SK-N-SH (cell line): ENCODE measurements around the gene OBSCN. TPM values are rescaled to one million over a fixed set of nuclear protein-coding genes. Genes with fewer than 3 reads are reported as not detected.
"Not testable (repeated sequence)": the region's sequence is repeated elsewhere in the genome, so short reads cannot be mapped to it uniquely, and the experiment has no call there.

Experiments used
- CTCF ChIA-PET: fragments of 300-600, 350-600 bp; formaldehyde crosslinking; extraction: SDS; loops from one replicate; lab custom pipeline; 2021; lab: Yijun Ruan, JAX
- POLR2A ChIA-PET: fragments of 350-600 bp; sonication (Branson Sonifier 250); formaldehyde crosslinking; extraction: SDS; loops from one replicate; lab custom pipeline; 2020; ENCODE audit warnings: antibody characterized with exemption, inconsistent platforms; lab: Yijun Ruan, JAX
- DNase-seq: peaks from one replicate; pipeline ENCODE4 v3.0.0; 2012
- H2AFZ ChIP-seq: fragments of 200-600 bp; sonication (generic); 2 replicates; pipeline ENCODE4 v1.8.1; 2016; ENCODE audit warnings: antibody characterized with exemption, mild to moderate bottlenecking, low read depth
- H3F3A ChIP-seq: fragments of 200-600 bp; sonication (generic); replicated peaks from 2 replicates; pipeline ENCODE3; 2016; ENCODE audit warnings: antibody characterized with exemption, mild to moderate bottlenecking; ENCODE audit not compliant: insufficient read depth
- H3K27ac ChIP-seq, 2 experiments: fragments of 200-500 bp in 1 of 2; fragments of 200-600 bp in 1 of 2; sonication (Bioruptor generic) in 1 of 2; sonication (generic), shearing (Covaris generic) in 1 of 2; 2 replicates each; pipeline versions ENCODE4 v1.5.1 to v1.6.1; 2014 to 2016; ENCODE audit warnings: low read depth in 2 of 2, inconsistent platforms in 1 of 2, low read length in 1 of 2, mild to moderate bottlenecking in 1 of 2, mixed read lengths in 1 of 2
- H3K27me3 ChIP-seq: fragments of 200-600 bp; sonication (generic), shearing (Covaris generic); 2 replicates; pipeline ENCODE4 v1.6.1; 2016; ENCODE audit warnings: mixed run types; ENCODE audit not compliant: insufficient read depth
- H3K36me3 ChIP-seq, 2 experiments: fragments of 200-500 bp in 1 of 2; fragments of 200-600 bp in 1 of 2; sonication (Bioruptor generic) in 1 of 2; sonication (generic) in 1 of 2; replicated peaks in 1 of 2; 2 replicates each; pipeline versions ENCODE3 to v1.5.1; 2014 to 2016; ENCODE audit warnings: low read length in 1 of 2, mild to moderate bottlenecking in 1 of 2; ENCODE audit not compliant: insufficient read depth in 2 of 2, control insufficient read depth in 1 of 2
- H3K4me1 ChIP-seq, 2 experiments: fragments of 200-500 bp in 1 of 2; fragments of 200-600 bp in 1 of 2; sonication (Bioruptor generic) in 1 of 2; sonication (generic), shearing (Covaris generic) in 1 of 2; 2 replicates each; pipeline versions ENCODE4 v1.5.1 to v1.6.1; 2014 to 2016; ENCODE audit warnings: low read depth in 1 of 2, low read length in 1 of 2, mixed run types in 1 of 2; ENCODE audit not compliant: insufficient read depth in 2 of 2, control insufficient read depth in 1 of 2
- H3K4me2 ChIP-seq: fragments of 200-600 bp; sonication (generic), shearing (Covaris generic); 2 replicates; pipeline ENCODE4 v1.6.1; 2017; ENCODE audit warnings: mixed run types
- H3K4me3 ChIP-seq, 2 experiments: fragments of 200-500 bp in 1 of 2; fragments of 200-600 bp in 1 of 2; sonication (Bioruptor generic) in 1 of 2; sonication (generic), shearing (Covaris generic) in 1 of 2; 2 replicates each; pipeline versions ENCODE4 v1.5.1 to v1.8.1; 2014 to 2016; ENCODE audit warnings: low read depth in 2 of 2, inconsistent platforms in 1 of 2, low read length in 1 of 2, mild to moderate bottlenecking in 1 of 2, mixed read lengths in 1 of 2, moderate library complexity in 1 of 2
- H3K79me2 ChIP-seq: fragments of 200-600 bp; sonication (generic); 2 replicates; pipeline ENCODE4 v1.8.1; 2017; ENCODE audit warnings: mild to moderate bottlenecking; ENCODE audit not compliant: insufficient read depth
- H3K9ac ChIP-seq: fragments of 200-600 bp; sonication (generic); 2 replicates; pipeline ENCODE4 v1.6.1; 2017; ENCODE audit warnings: mixed run types
- H3K9me2 ChIP-seq: fragments of 200-600 bp; sonication (generic); 2 replicates; pipeline ENCODE4 v1.6.1; 2017; ENCODE audit warnings: mixed run types
- H3K9me3 ChIP-seq: fragments of 200-600 bp; sonication (generic); 2 replicates; pipeline ENCODE4 v1.6.1; 2017; ENCODE audit warnings: mixed run types, mild to moderate bottlenecking, moderate library complexity
- H4K20me1 ChIP-seq: fragments of 200-600 bp; sonication (generic); 2 replicates; pipeline ENCODE4 v1.6.1; 2017; ENCODE audit warnings: mild to moderate bottlenecking, mixed run types; ENCODE audit not compliant: insufficient read depth
- CHD2 ChIP-seq: fragments of 150-350 bp; IDR thresholded peaks from 2 replicates; pipeline ENCODE4 v1.6.1; 2018; ENCODE audit warnings: low read length; ENCODE audit not compliant: partially characterized antibody
- CTCF ChIP-seq: fragments of 200-600 bp; sonication (generic); IDR thresholded peaks from 2 replicates; pipeline ENCODE4 v1.6.1; 2017; ENCODE audit warnings: antibody characterized with exemption, mild to moderate bottlenecking, moderate library complexity
- FOSL2 ChIP-seq: IDR thresholded peaks from 2 replicates; pipeline ENCODE4 v1.4.0; 2012; ENCODE audit warnings: low read depth, mild to moderate bottlenecking, moderate library complexity, borderline replicate concordance
- FOXJ3 ChIP-seq: sonication (generic); formaldehyde crosslinking; IDR thresholded peaks from 2 replicates; pipeline ENCODE4 v1.5.1; 2020; ENCODE audit warnings: mild to moderate bottlenecking, missing genetic modification reagents
- FOXM1 ChIP-seq: IDR thresholded peaks from 2 replicates; pipeline ENCODE4 v1.4.0; 2012; ENCODE audit warnings: low read depth, mild to moderate bottlenecking
- GATA2 ChIP-seq: sonication (generic); formaldehyde crosslinking; IDR thresholded peaks from 2 replicates; pipeline ENCODE4 v1.5.0; 2020; ENCODE audit warnings: mild to moderate bottlenecking, missing genetic modification reagents
- IRF3 ChIP-seq: fragments of 150-350 bp; IDR thresholded peaks from 2 replicates; pipeline ENCODE4 v1.6.1; 2016; ENCODE audit warnings: mild to moderate bottlenecking, low read depth, low read length
- JUND ChIP-seq: IDR thresholded peaks from 2 replicates; pipeline ENCODE4 v1.4.0; 2012
- MAX ChIP-seq: IDR thresholded peaks from 2 replicates; pipeline ENCODE4 v1.4.0; 2012; ENCODE audit warnings: low read depth
- MEF2A ChIP-seq: IDR thresholded peaks from 2 replicates; pipeline ENCODE4 v1.4.0; 2012; ENCODE audit warnings: low read depth, borderline replicate concordance
- NFIC ChIP-seq: IDR thresholded peaks from 2 replicates; pipeline ENCODE4 v1.4.0; 2012; ENCODE audit warnings: borderline replicate concordance
- NRF1 ChIP-seq: IDR thresholded peaks from 2 replicates; pipeline ENCODE4 v1.6.1; 2012; ENCODE audit warnings: low read depth, mild to moderate bottlenecking, low read length
- POLR2AphosphoS5 ChIP-seq: IDR thresholded peaks from 2 replicates; pipeline ENCODE4 v1.6.1; 2012; ENCODE audit warnings: low read depth, low read length
- RXRA ChIP-seq: IDR thresholded peaks from 2 replicates; pipeline ENCODE4 v1.4.0; 2012; ENCODE audit warnings: low read depth, mild to moderate bottlenecking, borderline replicate concordance
- SIN3A ChIP-seq: IDR thresholded peaks from 2 replicates; pipeline ENCODE4 v1.6.1; 2012; ENCODE audit warnings: low read depth, mild to moderate bottlenecking, low read length, moderate library complexity, borderline replicate concordance
- SMC3 ChIP-seq: IDR thresholded peaks from 2 replicates; pipeline ENCODE4 v1.6.1; 2012; ENCODE audit warnings: low read depth, low read length, improper control_type of control experiment
- TCF12 ChIP-seq: IDR thresholded peaks from 2 replicates; pipeline ENCODE4 v1.4.0; 2012
- USF2 ChIP-seq: fragments of 150-350 bp; IDR thresholded peaks from 2 replicates; pipeline ENCODE4 v1.6.1; 2017; ENCODE audit warnings: antibody characterized with exemption, low read length, low read depth, borderline replicate concordance
- WGBS: methylation state at CpG from one replicate; pipeline ENCODE4 v1.1.6; 2017; ENCODE audit warnings: low lambda C conversion rate; 5-methylcytosine and 5-hydroxymethylcytosine counted together
- polyA plus RNA-seq, 3 experiments: library from polyadenylated mRNA; depleted of rRNA; stranded (reverse); fragments of >200 nt; gene quantifications; 2 replicates each; pipeline ENCODE4 v1.2.3, GENCODE V29; 2012

The OBSCN gene
- polyA plus RNA-seq, 1 of the 3 experiments (the other 2 are of a cell fraction), result 4.0 TPM

DNA sequence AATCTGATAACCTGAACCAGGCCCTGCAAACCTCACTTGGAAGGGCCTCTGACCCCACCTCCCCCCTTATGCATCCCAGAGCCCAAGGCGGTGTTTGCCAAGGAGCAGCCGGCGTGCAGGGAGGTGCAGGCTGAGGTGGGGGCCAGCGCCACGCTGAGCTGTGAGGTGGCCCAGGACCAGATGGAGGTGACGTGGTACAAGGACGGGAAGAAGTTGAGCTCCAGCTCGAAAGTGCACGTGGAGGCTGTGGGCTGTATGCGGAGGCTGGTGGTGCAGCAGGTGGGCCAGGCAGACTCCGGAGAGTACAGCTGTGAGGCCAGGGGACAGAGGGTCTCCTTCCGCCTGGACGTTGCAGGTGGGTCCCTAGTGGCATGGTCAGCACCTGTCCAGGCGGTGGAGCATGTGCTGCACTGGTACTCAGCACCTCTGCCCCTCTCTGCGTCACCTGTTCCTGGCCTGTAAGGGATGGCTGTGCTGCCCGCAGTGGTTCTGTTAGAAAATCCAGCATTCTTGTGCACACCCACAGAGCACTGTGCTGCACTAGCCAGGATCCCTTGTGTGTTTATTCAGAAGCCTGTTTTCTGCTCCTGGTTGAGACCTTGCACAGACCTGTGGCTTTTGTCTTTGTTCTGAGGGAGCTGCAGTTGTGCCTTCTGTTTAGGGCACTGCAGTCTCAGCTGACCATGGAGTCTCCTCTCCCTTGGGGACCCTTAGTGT lies 11.6 kb downstream of the OBSCN start:
- Histone ChIP-seq H3K9me2 (no peaks in the 10 kb centered on the region), H3F3A (no peaks in the 10 kb centered on the region), H3K9me3 (no peaks in the 10 kb centered on the region), H3K4me1 (peaks cover 0 to 9% of the 10 kb centered on the region in 2 experiments; a peak in 1 of 4 replicates), H3K79me2 (no peaks in the 10 kb centered on the region), H2AFZ (no peak overlapping the region), H4K20me1 (no peaks in the 10 kb centered on the region), H3K27me3 (no peaks in the 10 kb centered on the region), H3K4me2 (no peak overlapping the region), H3K36me3 (peaks cover 0 to 2% of the 10 kb centered on the region in 2 experiments), H3K27ac (no peak overlapping the region), H3K9ac (no peak overlapping the region), H3K4me3 (no peak overlapping the region)
- ChIA-PET POLR2A (no interaction called here), CTCF (no interaction called here)
- no peak for DNase-seq
- WGBS, result 89% methylated on average over 12 of the region's 16 CpGs
- TF ChIP-seq RXRA, result no peak
- no peak for TF ChIP-seq FOSL2

DNA sequence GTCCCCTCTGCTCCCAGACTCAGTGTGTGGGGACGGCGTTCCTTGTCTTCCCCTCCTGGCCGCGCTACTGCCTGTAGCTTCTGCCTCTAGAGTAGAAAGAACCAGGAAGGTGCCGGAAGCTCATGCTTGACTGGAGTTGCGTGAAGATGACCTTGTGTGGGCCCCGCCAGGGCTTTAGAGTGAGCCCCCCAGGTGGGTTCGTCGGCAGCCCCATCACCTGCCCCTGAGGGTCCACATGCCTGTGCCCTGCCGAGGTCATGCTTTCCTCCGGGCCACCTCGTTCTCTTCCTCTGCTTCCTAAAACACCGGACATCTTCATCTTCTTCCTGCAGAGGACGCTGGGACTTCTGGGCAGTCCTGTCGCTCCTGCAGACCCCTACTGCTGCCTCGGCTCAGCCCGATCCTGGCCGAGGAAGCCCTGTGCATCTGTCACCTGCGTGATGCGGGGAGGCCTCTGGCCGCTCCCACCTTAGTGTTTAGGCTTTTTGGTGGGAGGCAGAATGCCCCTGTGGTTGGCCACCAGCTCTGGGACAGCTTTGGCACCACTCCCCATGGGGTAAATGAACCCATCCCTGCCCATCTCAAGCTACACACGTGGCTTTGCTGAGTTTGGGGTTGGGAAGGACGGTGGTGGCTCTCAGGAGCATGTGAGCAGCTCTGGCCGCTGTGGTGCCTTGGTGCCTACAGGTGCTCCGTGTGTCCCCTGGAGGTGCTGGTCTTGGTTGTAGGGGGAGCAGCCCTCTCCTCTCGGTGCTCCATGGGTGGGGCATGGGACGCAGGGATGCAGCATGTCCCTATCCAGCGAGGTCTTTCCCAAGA lies 12.3 kb downstream of the OBSCN start:
- POLR2A ChIA-PET, result no interaction called here
- Histone ChIP-seq H4K20me1 (no peaks in the 10 kb centered on the region), H3K9me2 (no peaks in the 10 kb centered on the region), H3K9ac (no peak overlapping the region), H3K79me2 (no peaks in the 10 kb centered on the region), H3K4me2 (no peak overlapping the region), H3K36me3 (peaks cover 0 to 5% of the 10 kb centered on the region in 2 experiments), H2AFZ (no peak overlapping the region), H3F3A (no peaks in the 10 kb centered on the region), H3K27ac (no peak overlapping the region), H3K4me1 (peaks cover 0 to 4% of the 10 kb centered on the region in 2 experiments; a peak in 1 of 4 replicates), H3K27me3 (no peaks in the 10 kb centered on the region), H3K4me3 (no peak overlapping the region), H3K9me3 (no peaks in the 10 kb centered on the region)
- WGBS, result 87% methylated on average over 21 of the region's 28 CpGs
- DNase-seq, result no peak
- no peak for TF ChIP-seq NFIC
- TF ChIP-seq JUND, result no peak
- TF ChIP-seq GATA2 (CRISPR knock-in tag), result no peak
- no peak for TF ChIP-seq CHD2
- no peak for TF ChIP-seq USF2
- no peak for TF ChIP-seq POLR2AphosphoS5
- no peak for TF ChIP-seq IRF3
- no peak for TF ChIP-seq NRF1
- TF ChIP-seq TCF12, result no peak
- no peak for TF ChIP-seq MAX
- TF ChIP-seq CTCF, result no peak
- no peak for TF ChIP-seq FOSL2
- TF ChIP-seq SMC3, result no peak
- TF ChIP-seq SIN3A, result no peak
- no peak for TF ChIP-seq FOXM1
- no peak for TF ChIP-seq FOXJ3 (CRISPR knock-in tag)
- TF ChIP-seq MEF2A, result no peak
- CTCF ChIA-PET, result no interaction called here

GRCh38 chr1:228221097-228221496 lies 13.3 kb downstream of the OBSCN start:
- POLR2A ChIA-PET, CTCF ChIA-PET: not testable (repeated sequence)
- WGBS, result 86% methylated on average over 9 of the region's 9 CpGs

More at GRCh38 chr1:228221097-228221496, 13.3 kb downstream of the OBSCN start:
- not testable (repeated sequence) for H3K9me3 ChIP-seq, H3K4me2 ChIP-seq, H3K27ac ChIP-seq, H3K4me1 ChIP-seq, H3K36me3 ChIP-seq, H3K4me3 ChIP-seq, DNase-seq, H3K9me2 ChIP-seq, H4K20me1 ChIP-seq, H3K79me2 ChIP-seq, H2AFZ ChIP-seq, H3K27me3 ChIP-seq, H3K9ac ChIP-seq, H3F3A ChIP-seq
